Measurements from ENCODE around the gene CADM4. TPM values are rescaled to one million over a fixed set of nuclear protein-coding genes. Genes with fewer than 3 reads are reported as not detected.
A peak's percentile ranks its signal among the peaks of the same experiment; 100 is the strongest.

The CADM4 gene
- total and polyA plus RNA-seq, 9 of the 15 experiments (the other 6 are each of a cell fraction or from before 2014, with no cell fraction given), result 0.03 to 4.6 (median 1.3) TPM

- no peak for TF ChIP-seq NR1H2 (CRISPR knock-in tag; IDR thresholded peaks at IDR 0.05)
- TF ChIP-seq ZNF23 (CRISPR knock-in tag; IDR thresholded peaks at IDR 0.05), result no peak
- TF ChIP-seq VEZF1 (CRISPR knock-in tag; IDR thresholded peaks at IDR 0.05), result peak; percentile 91
- no peak for TF ChIP-seq ZBTB43 (CRISPR knock-in tag; IDR thresholded peaks at IDR 0.05)
- no peak for TF ChIP-seq DEAF1 (CRISPR knock-in tag; IDR thresholded peaks at IDR 0.05)
Observed at GRCh38 chr19:43639519-43640423, at the start of gene CADM4 (continued).
